ENCODE data around the gene RPL12.

RPL12 gene

DNA sequence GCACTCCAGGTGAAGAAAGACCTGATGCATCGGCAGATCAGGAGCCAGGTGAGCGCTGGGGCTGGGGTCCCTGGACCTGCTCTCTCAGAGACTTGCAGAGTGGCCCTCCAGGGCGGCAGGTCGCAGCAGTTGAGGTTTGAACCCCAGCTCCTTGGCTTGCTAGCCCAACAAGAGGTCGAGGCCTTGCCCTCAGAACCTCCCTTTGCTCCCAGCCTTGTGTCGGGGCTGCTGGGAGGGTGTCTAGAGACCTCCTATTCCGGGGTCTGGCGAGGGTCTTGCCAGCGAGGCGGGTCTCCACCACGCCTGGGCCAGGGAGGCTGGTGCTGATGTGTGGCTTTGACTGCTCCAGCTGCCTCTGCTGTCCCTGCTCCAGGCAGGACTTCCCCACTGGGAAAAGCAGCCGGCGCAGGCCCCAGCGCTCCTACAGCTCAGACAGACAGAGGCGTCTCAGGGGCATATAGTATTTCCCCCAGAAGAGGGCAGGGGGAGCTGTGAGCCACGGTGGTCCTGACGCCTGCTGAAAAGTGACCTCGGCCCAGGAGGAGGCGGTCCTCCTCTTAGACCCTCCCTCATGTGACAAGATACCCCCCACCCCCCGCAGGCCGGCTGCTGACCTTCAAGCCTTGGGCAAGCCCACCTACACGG lies 38.4 kb upstream of the RPL12 start:
- TF ChIP-seq, protein P1, sequence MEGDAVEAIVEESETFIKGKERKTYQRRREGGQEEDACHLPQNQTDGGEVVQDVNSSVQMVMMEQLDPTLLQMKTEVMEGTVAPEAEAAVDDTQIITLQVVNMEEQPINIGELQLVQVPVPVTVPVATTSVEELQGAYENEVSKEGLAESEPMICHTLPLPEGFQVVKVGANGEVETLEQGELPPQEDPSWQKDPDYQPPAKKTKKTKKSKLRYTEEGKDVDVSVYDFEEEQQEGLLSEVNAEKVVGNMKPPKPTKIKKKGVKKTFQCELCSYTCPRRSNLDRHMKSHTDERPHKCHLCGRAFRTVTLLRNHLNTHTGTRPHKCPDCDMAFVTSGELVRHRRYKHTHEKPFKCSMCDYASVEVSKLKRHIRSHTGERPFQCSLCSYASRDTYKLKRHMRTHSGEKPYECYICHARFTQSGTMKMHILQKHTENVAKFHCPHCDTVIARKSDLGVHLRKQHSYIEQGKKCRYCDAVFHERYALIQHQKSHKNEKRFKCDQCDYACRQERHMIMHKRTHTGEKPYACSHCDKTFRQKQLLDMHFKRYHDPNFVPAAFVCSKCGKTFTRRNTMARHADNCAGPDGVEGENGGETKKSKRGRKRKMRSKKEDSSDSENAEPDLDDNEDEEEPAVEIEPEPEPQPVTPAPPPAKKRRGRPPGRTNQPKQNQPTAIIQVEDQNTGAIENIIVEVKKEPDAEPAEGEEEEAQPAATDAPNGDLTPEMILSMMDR (IDR thresholded peaks at IDR 0.05; ENCODE audit: insufficient read depth, low read depth, low read length, missing control alignments) = no peak
- no peak overlapping the region for H3K4me3 ChIP-seq (ENCODE audit: low read length)

GRCh38 chr9:127488946-127489345 lies 37.7 kb upstream of the RPL12 start:
- no peak overlapping the region for H3K4me3 ChIP-seq (ENCODE audit: low read length)
- TF ChIP-seq, protein P1 (IDR thresholded peaks at IDR 0.05; ENCODE audit: insufficient read depth, low read depth, low read length, missing control alignments) = no peak
- DNase-seq (ENCODE audit: low read depth) = no peak

More for the DNA sequence above, 38.4 kb upstream of the RPL12 start:
- DNase-seq (ENCODE audit: low read depth) = no peak

DNA sequence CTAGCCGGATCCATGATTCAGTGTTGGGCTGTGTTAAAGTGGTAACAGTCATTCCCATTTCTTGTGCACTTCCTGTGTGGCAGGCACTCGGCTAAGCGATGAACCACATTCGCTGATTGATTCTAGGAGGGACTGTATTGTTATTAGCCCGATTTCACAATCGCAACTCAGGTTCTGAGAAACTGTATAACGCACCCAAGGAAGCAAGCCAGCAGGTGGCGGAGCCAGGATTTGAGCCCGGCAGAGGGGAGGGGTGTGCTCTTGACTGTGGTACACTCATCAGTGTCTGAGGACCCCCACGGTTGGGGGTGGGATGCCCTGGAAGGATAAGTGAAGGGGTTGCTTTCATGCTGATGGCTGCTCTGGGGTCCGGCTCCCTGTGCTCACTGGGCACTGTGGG lies 34.8 kb upstream of the RPL12 start:
- TF ChIP-seq, protein P1 (IDR thresholded peaks at IDR 0.05; ENCODE audit: insufficient read depth, low read depth, low read length, missing control alignments) = peak; percentile 23
- H3K4me3 ChIP-seq (ENCODE audit: low read length) = no peak overlapping the region
- no peak for DNase-seq (ENCODE audit: low read depth)

DNA sequence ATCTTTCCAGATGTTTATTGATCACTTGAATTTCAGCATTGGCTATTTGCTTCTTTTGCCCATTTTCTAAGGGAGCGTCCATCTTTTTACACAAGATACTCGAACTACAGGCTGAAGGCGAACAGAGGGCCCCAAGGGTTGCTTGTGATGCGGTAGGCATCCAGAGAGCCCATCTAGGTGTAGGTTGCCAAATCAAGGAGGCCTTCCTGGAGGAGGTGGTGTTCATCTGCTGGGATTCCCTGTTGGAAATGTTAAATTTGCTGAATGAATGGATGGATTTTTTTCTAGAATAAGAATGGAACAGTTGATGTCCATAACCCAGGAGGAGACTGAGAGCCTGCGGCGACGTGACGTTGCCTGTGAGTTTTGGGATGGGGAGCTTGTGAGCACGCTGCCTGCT lies 31.5 kb upstream of the RPL12 start:
- DNase-seq (ENCODE audit: low read depth) = no peak
- no peak overlapping the region for H3K4me3 ChIP-seq (ENCODE audit: low read length)
- TF ChIP-seq, protein P1 (IDR thresholded peaks at IDR 0.05; ENCODE audit: insufficient read depth, low read depth, low read length, missing control alignments) = no peak

GRCh38 chr9:127479507-127480081 lies 28.4 kb upstream of the RPL12 start:
- DNase-seq (ENCODE audit: low read depth) = no peak
- H3K4me3 ChIP-seq (ENCODE audit: low read length) = no peak overlapping the region
- TF ChIP-seq, protein P1 (IDR thresholded peaks at IDR 0.05; ENCODE audit: insufficient read depth, low read depth, low read length, missing control alignments) = no peak

- no peak overlapping the region for H3K4me3 ChIP-seq (ENCODE audit: low read length)
- TF ChIP-seq, protein P1 (IDR thresholded peaks at IDR 0.05; ENCODE audit: insufficient read depth, low read depth, low read length, missing control alignments) = no peak
- DNase-seq (ENCODE audit: low read depth) = no peak
Measured at GRCh38 chr9:127474592-127474991, 23.4 kb upstream of the RPL12 start.

DNA sequence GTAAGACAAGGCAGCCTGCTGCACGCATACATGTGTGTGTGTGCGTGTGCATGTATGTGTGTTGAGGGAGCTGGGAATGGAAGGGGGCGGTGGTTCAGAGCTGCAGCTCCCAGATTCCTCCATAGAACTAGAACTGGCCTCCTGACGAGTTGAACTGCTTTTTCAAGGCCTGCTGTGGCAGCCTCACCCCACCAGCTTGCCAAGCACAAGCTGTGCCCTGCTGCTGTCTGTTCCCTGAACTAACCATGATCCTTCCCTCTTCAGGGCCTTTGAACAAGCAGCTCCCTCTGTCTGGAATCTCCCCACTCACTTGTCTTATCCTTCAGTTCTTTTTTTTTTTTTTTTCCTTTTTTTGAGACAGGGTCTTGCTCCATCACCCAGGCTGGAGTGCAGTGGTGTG lies 22.7 kb upstream of the RPL12 start:
- no peak overlapping the region for H3K4me3 ChIP-seq (ENCODE audit: low read length)
- no peak for DNase-seq (ENCODE audit: low read depth)
- TF ChIP-seq, protein P1 (IDR thresholded peaks at IDR 0.05; ENCODE audit: insufficient read depth, low read depth, low read length, missing control alignments) = no peak
